HCT116 (cell line): Measurements from ENCODE around the gene NUDT16L1. TPM values are rescaled to one million over a fixed set of nuclear protein-coding genes. Genes with fewer than 3 reads are reported as not detected.

Experiments used
- ATAC-seq: fragments of 200-7000 bp; cut with Tn5 transposase; 2 replicates; pipeline ENCODE4 v1.9.1; 2020; ENCODE audit warnings: mild to moderate bottlenecking, moderate library complexity
- BruUV-seq: library from RNA; stranded (reverse); fragments of 400-500 nt; replicated peaks from 2 replicates; lab custom pipeline; 2021; lab: Mats Ljungman, UMichigan
- CTCF ChIA-PET: fragments of 300-600 bp; sonication (Branson Sonifier 250); formaldehyde crosslinking; loops from one replicate; lab custom pipeline; 2021; ENCODE audit warnings: antibody characterized with exemption; lab: Charles Lee
- POLR2A ChIA-PET: fragments of 300-600, 350-600 bp; sonication (Branson Sonifier 250); formaldehyde crosslinking; loops from one replicate; lab custom pipeline; 2021; ENCODE audit warnings: antibody characterized with exemption; lab: Charles Lee
- RAD21 ChIA-PET, 2 experiments: fragments of 300-600 bp; sonication (Branson Sonifier 250); formaldehyde crosslinking; loops; one replicate each; lab custom pipeline; 2023; ENCODE audit warnings: low total read pairs in 2 of 2; ENCODE audit not compliant: uncharacterized antibody in 2 of 2, unreplicated experiment in 2 of 2, low non-redundant PET in 1 of 2; lab: Charles Lee
- DNase-seq: peaks from one replicate; pipeline ENCODE4 v3.0.0-alpha.2; 2010; ENCODE audit warnings: low read depth, low spot score
- H2AFZ ChIP-seq: fragments of 200-600 bp; shearing (Covaris generic), sonication (generic); 2 replicates; pipeline ENCODE4 v1.6.1; 2017; ENCODE audit warnings: low read depth, mixed run types, mixed read lengths, antibody characterized with exemption, low read length; ENCODE audit not compliant: poor library complexity, severe bottlenecking
- H3K27ac ChIP-seq: 2 replicates; pipeline ENCODE4 v1.5.1; 2012; ENCODE audit warnings: low read depth, low read length
- H3K27me3 ChIP-seq: fragments of 200-600 bp; sonication (generic); 2 replicates; pipeline ENCODE4 v1.6.1; 2016; ENCODE audit warnings: mixed run types, low read length, mixed read lengths; ENCODE audit not compliant: insufficient read depth
- H3K36me3 ChIP-seq, 2 experiments: fragments of 200-500 bp in 1 of 2; fragments of 200-600 bp in 1 of 2; sonication (Bioruptor generic) in 1 of 2; sonication (generic) in 1 of 2; 2 replicates each; pipeline versions ENCODE4 v1.5.1 to v1.6.1; 2014 to 2016; ENCODE audit warnings: low read length in 2 of 2, inconsistent platforms in 1 of 2, mixed read lengths in 1 of 2, mixed run types in 1 of 2; ENCODE audit not compliant: insufficient read depth in 2 of 2, control insufficient read depth in 1 of 2
- H3K4me1 ChIP-seq, 2 experiments: fragments of 200-600 bp in 1 of 2; sonication (generic) in 1 of 2; 2 replicates each; pipeline versions ENCODE4 v1.5.1 to v1.6.1; 2012 to 2017; ENCODE audit warnings: low read length in 2 of 2, inconsistent platforms in 1 of 2, mild to moderate bottlenecking in 1 of 2, mixed read lengths in 1 of 2, mixed run types in 1 of 2, moderate library complexity in 1 of 2; ENCODE audit not compliant: insufficient read depth in 2 of 2, control insufficient read depth in 1 of 2
- H3K4me2 ChIP-seq: fragments of 200-600 bp; sonication (generic); 2 replicates; pipeline ENCODE4 v1.6.1; 2017; ENCODE audit warnings: mixed run types, low read length, mixed read lengths
- H3K4me3 ChIP-seq, 2 experiments: fragments of 200-600 bp in 1 of 2; sonication (generic) in 1 of 2; replicated peaks in 1 of 2; 2 replicates each; pipeline ENCODE4 v1.5.1; 2011 to 2016; ENCODE audit warnings: low read length in 2 of 2, control low read depth in 1 of 2, low read depth in 1 of 2, mild to moderate bottlenecking in 1 of 2, mixed read lengths in 1 of 2, mixed run types in 1 of 2
- H3K79me2 ChIP-seq: fragments of 200-600 bp; sonication (generic); 2 replicates; pipeline ENCODE4 v1.6.1; 2017; ENCODE audit warnings: mild to moderate bottlenecking, mixed run types, low read length, moderate library complexity, mixed read lengths; ENCODE audit not compliant: insufficient read depth
- H3K9ac ChIP-seq: fragments of 200-600 bp; sonication (generic); 2 replicates; pipeline ENCODE4 v1.6.1; 2016; ENCODE audit warnings: low read length, mixed read lengths
- H3K9me2 ChIP-seq: fragments of 200-600 bp; sonication (generic), shearing (Covaris generic); 2 replicates; pipeline ENCODE4 v1.6.1; 2017; ENCODE audit warnings: mixed run types, mild to moderate bottlenecking, moderate library complexity; ENCODE audit not compliant: insufficient read depth
- H3K9me3 ChIP-seq, 2 experiments: fragments of 200-500 bp in 1 of 2; fragments of 200-600 bp in 1 of 2; sonication (Bioruptor generic) in 1 of 2; sonication (generic) in 1 of 2; 2 replicates each; pipeline ENCODE4 v1.6.1; 2014 to 2017; ENCODE audit warnings: low read length in 2 of 2, mixed read lengths in 2 of 2, inconsistent platforms in 1 of 2, low read depth in 1 of 2, mild to moderate bottlenecking in 1 of 2, mixed run types in 1 of 2, moderate library complexity in 1 of 2; ENCODE audit not compliant: control insufficient read depth in 1 of 2, insufficient read depth in 1 of 2
- H4K20me1 ChIP-seq: fragments of 200-600 bp; sonication (generic), shearing (Covaris generic); 2 replicates; pipeline ENCODE4 v1.6.1; 2017; ENCODE audit warnings: mixed run types, mild to moderate bottlenecking, moderate library complexity; ENCODE audit not compliant: insufficient read depth
- EZH2phosphoT487 ChIP-seq: fragments of 200-600 bp; IDR thresholded peaks from 2 replicates; pipeline ENCODE4 v1.6.1; 2018; ENCODE audit warnings: antibody characterized with exemption, borderline replicate concordance
- intact Hi-C: fragments of 100-400 bp; cut with micrococcal nuclease; formaldehyde crosslinking; loops from 2 replicates; pipeline ENCODE4 v1.10.0; 2022
- total RNA-seq: library from RNA; stranded (reverse); gene quantifications from one replicate; pipeline ENCODE4 v1.2.1, GENCODE V29; 2021; ENCODE audit not compliant: unreplicated experiment
- TF ChIP-seq, protein P1 (sequence below), 3 experiments: fragments of 200-600 bp in 1 of 3; sonication (generic) in 1 of 3; IDR thresholded peaks in 2 of 3; conservative IDR thresholded peaks in 1 of 3; 2 replicates each; pipeline ENCODE4 v1.5.1; 2012 to 2017; ENCODE audit warnings: low read depth in 2 of 3, low read length in 2 of 3, antibody characterized with exemption in 1 of 3, borderline replicate concordance in 1 of 3, control low read depth in 1 of 3, mild to moderate bottlenecking in 1 of 3, mixed read lengths in 1 of 3, mixed run types in 1 of 3, moderate library complexity in 1 of 3; ENCODE audit not compliant: insufficient read depth in 1 of 3

NUDT16L1 gene
- total RNA-seq, 1 experiment from 2014 or later: 23.4 TPM

GRCh38 chr16:4659363-4660353 lies 33.7 kb upstream of the NUDT16L1 start:
- TF ChIP-seq EZH2phosphoT487: no peak
- intact Hi-C loops: loop anchor here (10.0 kb wide), 1 partner anchor 145 kb away; no protein-coding TSS in a partner anchor
- H3K4me1 ChIP-seq: 0 out of 4 replicates have a peak, but pooled peaks cover 0 to 9% of the 10 kb centered on the region in 2 experiments
- H3K9me3 ChIP-seq: no peaks in the 10 kb centered on the region
- ChIA-PET RAD21 (no interaction called here), POLR2A (interaction anchor here (0.5 kb wide), 1 partner anchor 362 kb away, joined by 3 read pairs; no protein-coding TSS in a partner anchor), CTCF (no interaction called here)
- no peak overlapping the region for H3K9ac ChIP-seq
- ATAC-seq (no peak), DNase-seq (no peak)
- H3K9me2 ChIP-seq: no peaks in the 10 kb centered on the region
- no peaks in the 10 kb centered on the region for H3K27me3 ChIP-seq
- H3K79me2 ChIP-seq: no peaks in the 10 kb centered on the region
- no TSS peak for BruUV-seq
- no peak overlapping the region for H3K27ac ChIP-seq
- no peak overlapping the region for H3K4me3 ChIP-seq
- no peak overlapping the region for H2AFZ ChIP-seq
- H3K4me2 ChIP-seq: no peak overlapping the region
- no peaks in the 10 kb centered on the region for H4K20me1 ChIP-seq
- H3K36me3 ChIP-seq: peaks cover 4 to 12% of the 10 kb centered on the region in 2 experiments; a peak in 2 of 4 replicates

DNA sequence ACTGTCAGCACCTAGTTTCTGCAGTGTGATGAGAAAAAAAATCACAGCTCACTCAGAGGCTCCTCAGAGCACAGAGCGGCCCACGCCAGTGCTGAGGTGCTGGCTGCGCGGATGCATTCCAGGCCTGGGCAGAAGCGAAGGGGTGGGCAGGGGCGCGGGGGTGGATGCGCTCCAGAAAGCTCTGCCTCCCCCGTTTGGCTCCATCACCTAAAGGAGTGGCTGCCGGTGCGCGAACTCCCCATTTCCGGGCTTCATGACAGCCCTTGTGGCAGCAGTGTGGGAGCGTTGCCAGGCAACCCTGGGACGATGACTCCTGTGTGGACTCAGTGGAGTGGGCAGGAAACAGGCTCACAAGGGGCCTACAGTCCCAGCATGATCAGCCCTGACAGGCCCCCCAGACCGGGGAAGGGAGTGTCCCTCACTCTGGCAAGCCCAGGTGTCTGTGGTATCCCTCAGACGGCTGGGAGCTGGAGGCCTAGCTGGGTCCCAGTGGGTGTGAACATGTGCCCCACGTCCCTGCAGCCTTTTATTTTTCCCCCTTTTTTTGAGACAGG lies 32.8 kb upstream of the NUDT16L1 start:
- no peak overlapping the region for H3K27ac ChIP-seq
- ATAC-seq (no peak), DNase-seq (no peak)
- H4K20me1 ChIP-seq: no peaks in the 10 kb centered on the region
- intact Hi-C loops: no loop called here
- H3K36me3 ChIP-seq: peaks cover 4 to 9% of the 10 kb centered on the region in 2 experiments; a peak in 2 of 4 replicates
- no peak overlapping the region for H3K4me2 ChIP-seq
- no peak overlapping the region for H3K4me3 ChIP-seq
- ChIA-PET POLR2A (no interaction called here), CTCF (no interaction called here), RAD21 (no interaction called here)
- H3K79me2 ChIP-seq: no peaks in the 10 kb centered on the region
- BruUV-seq: no TSS peak
- no peaks in the 10 kb centered on the region for H3K9me2 ChIP-seq
- no peak overlapping the region for H2AFZ ChIP-seq
- TF ChIP-seq, protein P1, sequence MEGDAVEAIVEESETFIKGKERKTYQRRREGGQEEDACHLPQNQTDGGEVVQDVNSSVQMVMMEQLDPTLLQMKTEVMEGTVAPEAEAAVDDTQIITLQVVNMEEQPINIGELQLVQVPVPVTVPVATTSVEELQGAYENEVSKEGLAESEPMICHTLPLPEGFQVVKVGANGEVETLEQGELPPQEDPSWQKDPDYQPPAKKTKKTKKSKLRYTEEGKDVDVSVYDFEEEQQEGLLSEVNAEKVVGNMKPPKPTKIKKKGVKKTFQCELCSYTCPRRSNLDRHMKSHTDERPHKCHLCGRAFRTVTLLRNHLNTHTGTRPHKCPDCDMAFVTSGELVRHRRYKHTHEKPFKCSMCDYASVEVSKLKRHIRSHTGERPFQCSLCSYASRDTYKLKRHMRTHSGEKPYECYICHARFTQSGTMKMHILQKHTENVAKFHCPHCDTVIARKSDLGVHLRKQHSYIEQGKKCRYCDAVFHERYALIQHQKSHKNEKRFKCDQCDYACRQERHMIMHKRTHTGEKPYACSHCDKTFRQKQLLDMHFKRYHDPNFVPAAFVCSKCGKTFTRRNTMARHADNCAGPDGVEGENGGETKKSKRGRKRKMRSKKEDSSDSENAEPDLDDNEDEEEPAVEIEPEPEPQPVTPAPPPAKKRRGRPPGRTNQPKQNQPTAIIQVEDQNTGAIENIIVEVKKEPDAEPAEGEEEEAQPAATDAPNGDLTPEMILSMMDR (IDR thresholded peaks at IDR 0.05 in 2 of 3, conservative IDR thresholded peaks at IDR 0.05 in 1 of 3; ENCODE audit: borderline replicate concordance in 1 of 3, insufficient read depth in 1 of 3, low read depth in 2 of 3, low read length in 2 of 3): no peak
- TF ChIP-seq EZH2phosphoT487: no peak
- no peaks in the 10 kb centered on the region for H3K27me3 ChIP-seq
- H3K4me1 ChIP-seq: 0 out of 4 replicates have a peak, but pooled peaks cover 0 to 10% of the 10 kb centered on the region in 2 experiments
- H3K9ac ChIP-seq: no peak overlapping the region
- H3K9me3 ChIP-seq: no peaks in the 10 kb centered on the region
